Thyroid gland (tissue), 4 donors: Measurements from ENCODE around the gene TMEM127. TPM values are rescaled to one million over a fixed set of nuclear protein-coding genes. Genes with fewer than 3 reads are reported as not detected.
A peak's percentile ranks its signal among the peaks of the same experiment; 100 is the strongest.

Experiments
- DNase-seq, 2 donors: peaks; one replicate each; pipeline ENCODE4 v3.0.0-alpha.2; 2019
- H3K27ac ChIP-seq, 3 donors: fragments of 200-600 bp; sonication (generic); 1 replicate in 2 of 3; 2 replicates in 1 of 3; pipeline ENCODE4 v1.5.1; 2016 to 2019; ENCODE audit warnings: mild to moderate bottlenecking in 1 of 3, moderate library complexity in 1 of 3
- H3K27me3 ChIP-seq: fragments of 200-600 bp; sonication (generic); one replicate; pipeline ENCODE4 v1.5.1; 2019
- H3K36me3 ChIP-seq, 2 donors: fragments of 200-600 bp; sonication (generic); one replicate each; pipeline ENCODE4 v1.5.1; 2016 to 2019
- H3K4me1 ChIP-seq, 2 donors: fragments of 200-600 bp; sonication (generic); one replicate each; pipeline ENCODE4 v1.5.1; 2017 to 2019
- H3K4me3 ChIP-seq, 3 donors: fragments of 200-600 bp; sonication (generic); replicated peaks in 1 of 3; 1 replicate in 2 of 3; 2 replicates in 1 of 3; pipeline ENCODE4 v1.5.1; 2016; ENCODE audit warnings: mild to moderate bottlenecking in 1 of 3
- H3K9me3 ChIP-seq: fragments of 200-600 bp; sonication (generic); one replicate; pipeline ENCODE4 v1.5.1; 2017
- CTCF ChIP-seq, 6 experiments: fragments of 200-600 bp in 3 of 6; fragments of 450-650 bp in 3 of 6; sonication (generic) in 3 of 6; IDR thresholded peaks; one replicate each; pipeline ENCODE4 v1.5.1; 2016 to 2019; ENCODE audit warnings: antibody characterized with exemption in 6 of 6, mild to moderate bottlenecking in 2 of 6, inconsistent platforms in 1 of 6, moderate library complexity in 1 of 6
- POLR2A ChIP-seq, 2 donors: fragments of 450-650 bp; IDR thresholded peaks; one replicate each; pipeline ENCODE4 v1.6.1; 2017; ENCODE audit warnings: antibody characterized with exemption in 2 of 2, mild to moderate bottlenecking in 2 of 2, moderate library complexity in 1 of 2
- WGBS, 2 donors: methylation state at CpG; one replicate each; pipeline ENCODE4 v1.1.5; 2017; 5-methylcytosine and 5-hydroxymethylcytosine counted together
- intact Hi-C: fragments of 100-400 bp; cut with DNase I; formaldehyde crosslinking; loops from one replicate; pipeline ENCODE4 v1.15.1; 2023
- total RNA-seq, 4 donors: library from RNA; depleted of rRNA; stranded (reverse); fragments of >200 nt; gene quantifications; one replicate each; pipeline ENCODE4 v1.2.3, GENCODE V29; 2016

TMEM127 gene
- total RNA-seq, 4 donors from 2014 or later: 45.7 to 53.6 (median 48.7) TPM

- intact Hi-C loops: loop anchor here (2.0 kb wide), 1 partner anchor 56 kb away; the partner anchor contains the start of gene TMEM127
- H3K36me3 ChIP-seq: no peaks in the 10 kb centered on the region
- TF ChIP-seq CTCF (IDR thresholded peaks at IDR 0.05): no peak
- TF ChIP-seq POLR2A (IDR thresholded peaks at IDR 0.05): peak in 1 of 2 donors; percentile 53
- H3K4me1 ChIP-seq: peaks cover 29% of the 10 kb centered on the region in 2 donors
- H3K4me3 ChIP-seq: peak overlapping the region in 2 of 3 donors; percentile 56 to 93
- no peaks in the 10 kb centered on the region for H3K27me3 ChIP-seq
- H3K27ac ChIP-seq: peak overlapping the region; percentile 69 to 98 (median 97)
- H3K9me3 ChIP-seq: no peaks in the 10 kb centered on the region
- peak in 1 of 2 donors; percentile 12 for DNase-seq
- WGBS, 2 donors: 20% methylated on average over 9 of the region's 21 CpGs
These were observed 56.6 kb downstream of the TMEM127 start for GRCh38 chr2:96209011-96209728.

- intact Hi-C loops: loop anchor here (2.0 kb wide), 1 partner anchor 56 kb away; the partner anchor contains the start of gene TMEM127
- TF ChIP-seq POLR2A (IDR thresholded peaks at IDR 0.05) (peak; percentile 80 to 97), CTCF (IDR thresholded peaks at IDR 0.05) (peak in 1 of 6 experiments; percentile 0)
- DNase-seq: peak; percentile 99
- Histone ChIP-seq H3K27me3 (no peaks in the 10 kb centered on the region), H3K36me3 (no peaks in the 10 kb centered on the region), H3K4me3 (peak within 1 kb of the TSS; percentile 90 to 94 (median 93)), H3K27ac (peak within 1 kb of the TSS; percentile 94 to 98 (median 97)), H3K9me3 (no peaks in the 10 kb centered on the region), H3K4me1 (peaks cover 37% of the 10 kb centered on the region in 2 donors)
- 0% methylated on average over 2 to 51 of the region's 100 CpGs for WGBS, 2 donors
These were observed 57.4 kb downstream of the TMEM127 start, which contains the start of gene STARD7 for GRCh38 chr2:96208143-96209010. Gene STARD7, minus strand, starts transcription at chr2:96208827. Its CDS starts 393 bp downstream, at chr2:96208434.

- WGBS, 2 donors: 0 to 2% methylated on average over 6 to 11 of the region's 12 CpGs
- no peaks in the 10 kb centered on the region for H3K9me3 ChIP-seq
- H3K4me3 ChIP-seq: peak overlapping the region; percentile 57 to 93 (median 90)
- no peaks in the 10 kb centered on the region for H3K27me3 ChIP-seq
- no peaks in the 10 kb centered on the region for H3K36me3 ChIP-seq
- peaks cover 43 to 44% of the 10 kb centered on the region in 2 donors for H3K4me1 ChIP-seq
- H3K27ac ChIP-seq: peak overlapping the region; percentile 94 to 98 (median 97)
- intact Hi-C loops: loop anchor here (2.0 kb wide), 1 partner anchor 57 kb away; the partner anchor contains the start of gene TMEM127
- TF ChIP-seq POLR2A (IDR thresholded peaks at IDR 0.05): no peak
- no peak for TF ChIP-seq CTCF (IDR thresholded peaks at IDR 0.05)
- no peak for DNase-seq
These were observed 58.0 kb downstream of the TMEM127 start for GRCh38 chr2:96207774-96208142.

GRCh38 chr2:96207073-96207773 is 58.6 kb downstream of the TMEM127 start:
- Histone ChIP-seq H3K27ac (peak overlapping the region; percentile 94 to 98 (median 97)), H3K9me3 (no peaks in the 10 kb centered on the region), H3K4me3 (peak overlapping the region in 2 of 3 donors; percentile 57 to 93), H3K4me1 (peaks cover 49% of the 10 kb centered on the region in 2 donors), H3K27me3 (no peaks in the 10 kb centered on the region), H3K36me3 (no peaks in the 10 kb centered on the region)
- DNase-seq: peak in 1 of 2 donors; percentile 12
- WGBS, 2 donors: 12 to 18% methylated on average over 11 of the region's 11 CpGs
- intact Hi-C loops: no loop called here
- TF ChIP-seq CTCF (IDR thresholded peaks at IDR 0.05) (no peak), POLR2A (IDR thresholded peaks at IDR 0.05) (no peak)
